ENCODE measurements around the gene CTSF.
"Not testable (repeated sequence)": the region's sequence is repeated elsewhere in the genome, so short reads cannot be mapped to it uniquely, and the experiment has no call there.

The CTSF gene

GRCh38 chr11:66559142-66559865, 9.1 kb downstream of the CTSF start:
- peak; percentile 41 for DNase-seq (ENCODE audit: low read depth)

- DNase-seq (ENCODE audit: low read depth) = no peak
Measured at GRCh38 chr11:66557733-66558326, 10.6 kb downstream of the CTSF start.

- DNase-seq (ENCODE audit: low read depth) = no peak
Measured at GRCh38 chr11:66556086-66556485, 12.3 kb downstream of the CTSF start.

GRCh38 chr11:66555416-66555815, 13.0 kb downstream of the CTSF start:
- no peak for DNase-seq (ENCODE audit: low read depth)

GRCh38 chr11:66554602-66555001, 13.8 kb downstream of the CTSF start:
- no peak for DNase-seq (ENCODE audit: low read depth)

- DNase-seq (ENCODE audit: low read depth) = no peak
Measured at GRCh38 chr11:66550887-66551286, 17.5 kb downstream of the CTSF start.

GRCh38 chr11:66549696-66550095, 18.7 kb downstream of the CTSF start:
- DNase-seq (ENCODE audit: low read depth) = no peak

GRCh38 chr11:66548774-66549630, 19.4 kb downstream of the CTSF start:
- DNase-seq (ENCODE audit: low read depth) = no peak

GRCh38 chr11:66548041-66548440, 20.4 kb downstream of the CTSF start:
- no peak for DNase-seq (ENCODE audit: low read depth)

- DNase-seq (ENCODE audit: low read depth) = no peak
Measured at GRCh38 chr11:66547662-66548009, 20.8 kb downstream of the CTSF start.

- DNase-seq (ENCODE audit: low read depth) = no peak
Measured at GRCh38 chr11:66546966-66547661, 21.3 kb downstream of the CTSF start.

- no peak for DNase-seq (ENCODE audit: low read depth)
Measured at GRCh38 chr11:66546368-66546965, 21.9 kb downstream of the CTSF start, which contains the start of gene ACTN3. ACTN3 (plus strand) TSS chr11:66546903; CDS start chr11:66546938, 35 bp downstream.

- peak; percentile 64 for DNase-seq (ENCODE audit: low read depth)
Measured at GRCh38 chr11:66545701-66546367, 22.6 kb downstream of the CTSF start, which contains the start of gene ZDHHC24. ZDHHC24 (minus strand) TSS chr11:66546048; CDS start chr11:66546003, 45 bp downstream.

GRCh38 chr11:66544952-66545351, 23.5 kb downstream of the CTSF start:
- not testable (repeated sequence) for DNase-seq (ENCODE audit: low read depth)

- peak; percentile 16 for DNase-seq (ENCODE audit: low read depth)
Measured at GRCh38 chr11:66543263-66544107, 24.9 kb downstream of the CTSF start.

- DNase-seq (ENCODE audit: low read depth) = no peak
Measured at GRCh38 chr11:66542362-66542761, 26.0 kb downstream of the CTSF start.

- DNase-seq (ENCODE audit: low read depth) = no peak
Measured at GRCh38 chr11:66541892-66542291, 26.5 kb downstream of the CTSF start.

- not testable (repeated sequence) for DNase-seq (ENCODE audit: low read depth)
Measured at GRCh38 chr11:66540598-66540997, 27.8 kb downstream of the CTSF start.

GRCh38 chr11:66539870-66540213, 28.6 kb downstream of the CTSF start:
- no peak for DNase-seq (ENCODE audit: low read depth)

- no peak for DNase-seq (ENCODE audit: low read depth)
Measured at GRCh38 chr11:66539170-66539869, 29.1 kb downstream of the CTSF start.
